Sigmoid colon (tissue), 4 donors: ENCODE data around the gene AMMECR1.
A peak's percentile ranks its signal among the peaks of the same experiment; 100 is the strongest.

Source experiments
- CTCF ChIP-seq, 4 experiments: fragments of 450-650 bp in 3 of 4; fragments of 200-600 bp in 1 of 4; IDR thresholded peaks; one replicate each; pipeline ENCODE4 v1.5.1; 2016 to 2019; ENCODE audit warnings: antibody characterized with exemption in 4 of 4, mild to moderate bottlenecking in 3 of 4, moderate library complexity in 2 of 4
- EP300 ChIP-seq, 4 donors: sonication (generic); formaldehyde crosslinking; IDR thresholded peaks; one replicate each; pipeline ENCODE4 v1.6.1; 2017; ENCODE audit warnings: antibody characterized with exemption in 4 of 4

GRCh38 chrX:110167952-110168451 lies 149.9 kb downstream of the AMMECR1 start:
- TF ChIP-seq CTCF (IDR thresholded peaks at IDR 0.05) = peak in 1 of 4 experiments; percentile 19
- TF ChIP-seq EP300 (IDR thresholded peaks at IDR 0.05) = no peak
